ENCODE data around the gene C11orf24. TPM values are rescaled to one million over a fixed set of nuclear protein-coding genes. Genes with fewer than 3 reads are reported as not detected.

The C11orf24 gene
- total and polyA plus RNA-seq, 9 of the 15 experiments (the other 6 are each of a cell fraction or from before 2014, with no cell fraction given): 2.0 to 65.2 (median 32.5) TPM

DNA sequence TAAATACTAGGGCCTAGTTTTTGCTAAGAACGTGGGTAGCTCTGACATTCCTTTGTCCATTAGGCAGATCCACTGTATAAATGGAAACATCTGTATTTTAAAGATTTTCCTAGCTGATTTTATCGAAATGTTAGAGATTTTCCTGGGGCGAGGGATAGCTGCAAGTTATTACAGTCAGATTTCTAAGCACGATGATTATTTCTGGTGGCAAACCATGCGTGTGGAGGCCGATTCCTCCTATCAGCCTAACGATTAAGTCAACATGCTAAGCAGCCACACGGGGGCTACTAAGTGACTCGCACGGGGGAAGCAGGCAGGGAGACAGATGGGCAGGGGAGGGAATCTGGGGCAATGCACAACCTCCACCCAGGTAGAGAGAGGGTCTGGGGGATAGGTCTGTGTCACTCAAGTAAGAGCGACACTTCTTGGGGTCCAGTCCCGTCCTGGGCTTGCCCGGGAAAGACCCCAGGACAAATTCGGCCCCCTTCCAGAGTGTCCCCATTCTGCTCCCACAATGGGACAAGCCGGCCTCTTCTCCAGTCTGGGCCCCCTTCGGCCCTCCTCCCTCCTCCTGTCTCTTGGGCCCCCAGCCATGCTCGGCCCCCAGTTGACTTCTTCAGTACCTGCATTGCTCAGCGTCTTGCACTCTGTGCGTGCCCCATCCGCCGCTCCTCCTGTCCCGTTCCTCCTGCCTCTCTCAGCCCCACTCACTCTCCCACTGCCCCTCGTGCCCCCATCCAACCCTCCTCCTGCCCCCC is 571 bp downstream of the C11orf24 start (continued):
- TF ChIP-seq, protein P1, sequence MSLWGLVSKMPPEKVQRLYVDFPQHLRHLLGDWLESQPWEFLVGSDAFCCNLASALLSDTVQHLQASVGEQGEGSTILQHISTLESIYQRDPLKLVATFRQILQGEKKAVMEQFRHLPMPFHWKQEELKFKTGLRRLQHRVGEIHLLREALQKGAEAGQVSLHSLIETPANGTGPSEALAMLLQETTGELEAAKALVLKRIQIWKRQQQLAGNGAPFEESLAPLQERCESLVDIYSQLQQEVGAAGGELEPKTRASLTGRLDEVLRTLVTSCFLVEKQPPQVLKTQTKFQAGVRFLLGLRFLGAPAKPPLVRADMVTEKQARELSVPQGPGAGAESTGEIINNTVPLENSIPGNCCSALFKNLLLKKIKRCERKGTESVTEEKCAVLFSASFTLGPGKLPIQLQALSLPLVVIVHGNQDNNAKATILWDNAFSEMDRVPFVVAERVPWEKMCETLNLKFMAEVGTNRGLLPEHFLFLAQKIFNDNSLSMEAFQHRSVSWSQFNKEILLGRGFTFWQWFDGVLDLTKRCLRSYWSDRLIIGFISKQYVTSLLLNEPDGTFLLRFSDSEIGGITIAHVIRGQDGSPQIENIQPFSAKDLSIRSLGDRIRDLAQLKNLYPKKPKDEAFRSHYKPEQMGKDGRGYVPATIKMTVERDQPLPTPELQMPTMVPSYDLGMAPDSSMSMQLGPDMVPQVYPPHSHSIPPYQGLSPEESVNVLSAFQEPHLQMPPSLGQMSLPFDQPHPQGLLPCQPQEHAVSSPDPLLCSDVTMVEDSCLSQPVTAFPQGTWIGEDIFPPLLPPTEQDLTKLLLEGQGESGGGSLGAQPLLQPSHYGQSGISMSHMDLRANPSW (CRISPR knock-in tag; IDR thresholded peaks at IDR 0.05): no peak
- TF ChIP-seq, protein P2, sequence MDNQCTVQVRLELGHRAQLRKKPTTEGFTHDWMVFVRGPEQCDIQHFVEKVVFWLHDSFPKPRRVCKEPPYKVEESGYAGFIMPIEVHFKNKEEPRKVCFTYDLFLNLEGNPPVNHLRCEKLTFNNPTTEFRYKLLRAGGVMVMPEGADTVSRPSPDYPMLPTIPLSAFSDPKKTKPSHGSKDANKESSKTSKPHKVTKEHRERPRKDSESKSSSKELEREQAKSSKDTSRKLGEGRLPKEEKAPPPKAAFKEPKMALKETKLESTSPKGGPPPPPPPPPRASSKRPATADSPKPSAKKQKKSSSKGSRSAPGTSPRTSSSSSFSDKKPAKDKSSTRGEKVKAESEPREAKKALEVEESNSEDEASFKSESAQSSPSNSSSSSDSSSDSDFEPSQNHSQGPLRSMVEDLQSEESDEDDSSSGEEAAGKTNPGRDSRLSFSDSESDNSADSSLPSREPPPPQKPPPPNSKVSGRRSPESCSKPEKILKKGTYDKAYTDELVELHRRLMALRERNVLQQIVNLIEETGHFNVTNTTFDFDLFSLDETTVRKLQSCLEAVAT (IDR thresholded peaks at IDR 0.05): peak; percentile 85 to 88
- TF ChIP-seq E2F3 (CRISPR knock-in tag; IDR thresholded peaks at IDR 0.05): no peak
- TF ChIP-seq, protein P3, sequence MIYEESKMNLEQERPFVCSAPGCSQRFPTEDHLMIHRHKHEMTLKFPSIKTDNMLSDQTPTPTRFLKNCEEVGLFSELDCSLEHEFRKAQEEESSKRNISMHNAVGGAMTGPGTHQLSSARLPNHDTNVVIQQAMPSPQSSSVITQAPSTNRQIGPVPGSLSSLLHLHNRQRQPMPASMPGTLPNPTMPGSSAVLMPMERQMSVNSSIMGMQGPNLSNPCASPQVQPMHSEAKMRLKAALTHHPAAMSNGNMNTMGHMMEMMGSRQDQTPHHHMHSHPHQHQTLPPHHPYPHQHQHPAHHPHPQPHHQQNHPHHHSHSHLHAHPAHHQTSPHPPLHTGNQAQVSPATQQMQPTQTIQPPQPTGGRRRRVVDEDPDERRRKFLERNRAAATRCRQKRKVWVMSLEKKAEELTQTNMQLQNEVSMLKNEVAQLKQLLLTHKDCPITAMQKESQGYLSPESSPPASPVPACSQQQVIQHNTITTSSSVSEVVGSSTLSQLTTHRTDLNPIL (CRISPR knock-in tag; IDR thresholded peaks at IDR 0.05): peak; percentile 53; the same call in 1 of the 2 replicates
- TF ChIP-seq, protein P4, sequence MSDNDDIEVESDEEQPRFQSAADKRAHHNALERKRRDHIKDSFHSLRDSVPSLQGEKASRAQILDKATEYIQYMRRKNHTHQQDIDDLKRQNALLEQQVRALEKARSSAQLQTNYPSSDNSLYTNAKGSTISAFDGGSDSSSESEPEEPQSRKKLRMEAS (CRISPR knock-in tag; IDR thresholded peaks at IDR 0.05): peak; percentile 46; the same call in 1 of the 2 replicates
- TF ChIP-seq, protein P5, sequence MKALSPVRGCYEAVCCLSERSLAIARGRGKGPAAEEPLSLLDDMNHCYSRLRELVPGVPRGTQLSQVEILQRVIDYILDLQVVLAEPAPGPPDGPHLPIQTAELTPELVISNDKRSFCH (CRISPR knock-in tag; IDR thresholded peaks at IDR 0.05): no peak
- TF ChIP-seq, protein P5 (tag; IDR thresholded peaks at IDR 0.05): no peak
- no peak for TF ChIP-seq SRF (CRISPR knock-in tag; IDR thresholded peaks at IDR 0.05)
- TF ChIP-seq HLTF (IDR thresholded peaks at IDR 0.05): no peak; the same call in 1 of the 2 replicates
- no peak for TF ChIP-seq ZNF644 (tag; IDR thresholded peaks at IDR 0.05; ENCODE audit: low read depth)
- TF ChIP-seq TAF1 (IDR thresholded peaks at IDR 0.05; ENCODE audit: control insufficient read depth, extremely low read depth, insufficient read depth, low read length, severe bottlenecking): peak; percentile 69
- no peak for TF ChIP-seq RFX5 (IDR thresholded peaks at IDR 0.05; ENCODE audit: low read depth, low read length)
- no peak for TF ChIP-seq KAT8 (IDR thresholded peaks at IDR 0.05; ENCODE audit: low read depth)
- TF ChIP-seq HCFC1 (IDR thresholded peaks at IDR 0.05; ENCODE audit: low read depth, low read length): peak; percentile 32; the same call in 1 of the 2 replicates
- peak; percentile 67 for TF ChIP-seq BRD9 (IDR thresholded peaks at IDR 0.05; ENCODE audit: low read depth, partially characterized antibody)
- TF ChIP-seq, protein P6, sequence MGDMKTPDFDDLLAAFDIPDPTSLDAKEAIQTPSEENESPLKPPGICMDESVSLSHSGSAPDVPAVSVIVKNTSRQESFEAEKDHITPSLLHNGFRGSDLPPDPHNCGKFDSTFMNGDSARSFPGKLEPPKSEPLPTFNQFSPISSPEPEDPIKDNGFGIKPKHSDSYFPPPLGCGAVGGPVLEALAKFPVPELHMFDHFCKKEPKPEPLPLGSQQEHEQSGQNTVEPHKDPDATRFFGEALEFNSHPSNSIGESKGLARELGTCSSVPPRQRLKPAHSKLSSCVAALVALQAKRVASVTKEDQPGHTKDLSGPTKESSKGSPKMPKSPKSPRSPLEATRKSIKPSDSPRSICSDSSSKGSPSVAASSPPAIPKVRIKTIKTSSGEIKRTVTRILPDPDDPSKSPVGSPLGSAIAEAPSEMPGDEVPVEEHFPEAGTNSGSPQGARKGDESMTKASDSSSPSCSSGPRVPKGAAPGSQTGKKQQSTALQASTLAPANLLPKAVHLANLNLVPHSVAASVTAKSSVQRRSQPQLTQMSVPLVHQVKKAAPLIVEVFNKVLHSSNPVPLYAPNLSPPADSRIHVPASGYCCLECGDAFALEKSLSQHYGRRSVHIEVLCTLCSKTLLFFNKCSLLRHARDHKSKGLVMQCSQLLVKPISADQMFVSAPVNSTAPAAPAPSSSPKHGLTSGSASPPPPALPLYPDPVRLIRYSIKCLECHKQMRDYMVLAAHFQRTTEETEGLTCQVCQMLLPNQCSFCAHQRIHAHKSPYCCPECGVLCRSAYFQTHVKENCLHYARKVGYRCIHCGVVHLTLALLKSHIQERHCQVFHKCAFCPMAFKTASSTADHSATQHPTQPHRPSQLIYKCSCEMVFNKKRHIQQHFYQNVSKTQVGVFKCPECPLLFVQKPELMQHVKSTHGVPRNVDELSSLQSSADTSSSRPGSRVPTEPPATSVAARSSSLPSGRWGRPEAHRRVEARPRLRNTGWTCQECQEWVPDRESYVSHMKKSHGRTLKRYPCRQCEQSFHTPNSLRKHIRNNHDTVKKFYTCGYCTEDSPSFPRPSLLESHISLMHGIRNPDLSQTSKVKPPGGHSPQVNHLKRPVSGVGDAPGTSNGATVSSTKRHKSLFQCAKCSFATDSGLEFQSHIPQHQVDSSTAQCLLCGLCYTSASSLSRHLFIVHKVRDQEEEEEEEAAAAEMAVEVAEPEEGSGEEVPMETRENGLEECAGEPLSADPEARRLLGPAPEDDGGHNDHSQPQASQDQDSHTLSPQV (IDR thresholded peaks at IDR 0.05): peak; percentile 26; the same call in 1 of the 2 replicates
- TF ChIP-seq ZNF224 (CRISPR knock-in tag; IDR thresholded peaks at IDR 0.05): no peak
